Measurements from ENCODE around the gene KCTD18.

The KCTD18 gene

GRCh38 chr2:200484934-200485333 is 24.9 kb downstream of the KCTD18 start:
- no peak for DNase-seq

GRCh38 chr2:200483729-200484198 is 26.1 kb downstream of the KCTD18 start:
- no peak for DNase-seq

GRCh38 chr2:200482194-200482593 is 27.7 kb downstream of the KCTD18 start:
- no peak for DNase-seq

- DNase-seq, result no peak
Measured at GRCh38 chr2:200479692-200480265, 30.1 kb downstream of the KCTD18 start.

- no peak for DNase-seq
Measured at GRCh38 chr2:200477667-200478131, 32.2 kb downstream of the KCTD18 start.

GRCh38 chr2:200476836-200477235 is 33.0 kb downstream of the KCTD18 start:
- DNase-seq, result no peak

- no peak for DNase-seq
Measured at GRCh38 chr2:200475795-200476194, 34.1 kb downstream of the KCTD18 start.

- DNase-seq, result no peak
Measured at GRCh38 chr2:200472853-200473464, 36.9 kb downstream of the KCTD18 start.

GRCh38 chr2:200471928-200472645 is 37.8 kb downstream of the KCTD18 start:
- no peak for DNase-seq

- DNase-seq, result peak; percentile 21
Measured at GRCh38 chr2:200471324-200471848, 38.5 kb downstream of the KCTD18 start.

- no peak for DNase-seq
Measured at GRCh38 chr2:200470230-200470629, 39.6 kb downstream of the KCTD18 start.

GRCh38 chr2:200469708-200470211 is 40.1 kb downstream of the KCTD18 start:
- DNase-seq, result no peak

GRCh38 chr2:200467806-200468681 is 41.8 kb downstream of the KCTD18 start:
- no peak for DNase-seq

- DNase-seq, result no peak
Measured at GRCh38 chr2:200466425-200467418, 43.1 kb downstream of the KCTD18 start.

GRCh38 chr2:200463452-200463851 is 46.4 kb downstream of the KCTD18 start:
- no peak for DNase-seq

GRCh38 chr2:200461846-200462710 is 47.8 kb downstream of the KCTD18 start:
- no peak for DNase-seq

GRCh38 chr2:200459101-200459500 is 50.8 kb downstream of the KCTD18 start:
- no peak for DNase-seq

- DNase-seq, result no peak
Measured at GRCh38 chr2:200456567-200456966, 53.3 kb downstream of the KCTD18 start.

- DNase-seq, result no peak
Measured at GRCh38 chr2:200455958-200456421, 53.9 kb downstream of the KCTD18 start.
